Large intestine (tissue), 3 donors: Measurements from ENCODE around the gene GTF2IRD1. TPM values are rescaled to one million over a fixed set of nuclear protein-coding genes. Genes with fewer than 3 reads are reported as not detected.

Experiments used
- DNase-seq, 2 donors: peaks; one replicate each; pipeline versions ENCODE4 v3.0.0 to v3.0.0-alpha.2; 2013
- H3K27ac ChIP-seq: one replicate; pipeline ENCODE4 v1.5.1; 2013; ENCODE audit warnings: low read length
- H3K27me3 ChIP-seq: 2 replicates; pipeline ENCODE4 v1.6.1; 2013; ENCODE audit warnings: low read length; ENCODE audit not compliant: control insufficient read depth, insufficient read depth
- H3K36me3 ChIP-seq: 2 replicates; pipeline ENCODE4 v1.6.1; 2013; ENCODE audit warnings: low read length; ENCODE audit not compliant: control insufficient read depth, insufficient read depth
- H3K4me1 ChIP-seq: one replicate; pipeline ENCODE4 v1.6.1; 2013; ENCODE audit warnings: low read length; ENCODE audit not compliant: control insufficient read depth, insufficient read depth
- H3K4me3 ChIP-seq: one replicate; pipeline ENCODE4 v1.5.1; 2013; ENCODE audit warnings: low read length
- H3K9me3 ChIP-seq: one replicate; pipeline ENCODE4 v1.6.1; 2013; ENCODE audit warnings: mild to moderate bottlenecking, low read depth, low read length, moderate library complexity; ENCODE audit not compliant: control insufficient read depth
- WGBS: methylation state at CpG from one replicate; pipeline ENCODE4 v1.1.5; 2013; ENCODE audit warnings: low lambda C conversion rate; ENCODE audit not compliant: insufficient coverage; 5-methylcytosine and 5-hydroxymethylcytosine counted together
- polyA plus RNA-seq: library from polyadenylated mRNA; unstranded; fragments of 120-200 nt; gene quantifications from one replicate; pipeline ENCODE4 v1.2.1, GENCODE V29; 2013

The GTF2IRD1 gene
- polyA plus RNA-seq, 1 donor = 51.2 TPM

DNA sequence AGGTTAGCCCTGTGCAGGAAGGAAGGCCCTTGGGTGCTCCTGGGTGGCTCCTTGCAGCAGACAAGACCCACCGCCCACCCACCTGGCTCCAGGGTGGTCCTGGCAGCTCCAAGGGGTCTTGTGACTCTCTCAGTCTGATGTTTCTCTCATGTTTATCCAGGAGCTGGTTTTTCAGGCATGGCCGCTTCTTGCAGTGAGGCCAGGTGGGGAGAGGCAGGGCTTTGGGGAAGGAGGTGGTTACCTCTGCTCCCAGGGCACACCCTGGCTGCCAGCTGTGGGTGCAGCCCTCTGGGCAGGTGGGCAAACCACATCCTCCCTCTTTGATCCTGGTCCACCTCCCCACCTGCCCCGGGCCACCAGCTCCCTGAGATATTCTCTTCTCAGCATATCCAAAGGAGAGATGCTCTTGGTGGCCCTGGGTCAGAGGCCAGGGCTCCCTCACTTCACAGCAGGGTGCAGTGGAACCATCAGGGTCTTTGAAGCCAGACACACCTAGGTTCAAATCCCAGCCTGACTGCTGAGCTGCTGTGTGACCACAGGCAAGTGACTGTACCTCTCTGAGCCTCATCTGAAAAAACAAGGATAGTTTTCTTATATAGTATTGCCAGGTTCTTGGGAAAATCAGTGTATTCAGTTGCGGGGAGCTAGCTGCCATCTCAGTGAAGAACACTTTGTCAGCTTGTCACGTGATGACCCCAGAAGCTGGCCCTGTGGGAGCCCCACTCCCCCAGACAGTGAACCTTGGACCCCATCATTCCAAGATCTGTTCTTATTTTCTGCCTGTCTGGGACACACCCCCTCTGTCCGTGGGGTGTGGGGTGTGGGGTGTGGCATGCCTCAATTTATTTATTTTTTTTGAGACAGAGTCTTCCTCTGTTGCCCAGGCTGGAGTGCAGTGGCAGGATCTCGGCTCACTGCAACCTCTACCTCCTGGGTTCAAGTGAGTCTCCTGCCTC is 11.5 kb downstream of the GTF2IRD1 start:
- no CpG with 5 or more reads among the region's 7 CpGs for WGBS
- H3K4me3 ChIP-seq = no peak overlapping the region
- H3K9me3 ChIP-seq = no peaks in the 10 kb centered on the region
- H3K27me3 ChIP-seq = no peaks in the 10 kb centered on the region
- DNase-seq = peak; percentile 76 to 88
- H3K27ac ChIP-seq = peak overlapping the region; percentile 70
- H3K4me1 ChIP-seq = peaks cover 48% of the 10 kb centered on the region
- H3K36me3 ChIP-seq = peaks cover 22% of the 10 kb centered on the region

DNA sequence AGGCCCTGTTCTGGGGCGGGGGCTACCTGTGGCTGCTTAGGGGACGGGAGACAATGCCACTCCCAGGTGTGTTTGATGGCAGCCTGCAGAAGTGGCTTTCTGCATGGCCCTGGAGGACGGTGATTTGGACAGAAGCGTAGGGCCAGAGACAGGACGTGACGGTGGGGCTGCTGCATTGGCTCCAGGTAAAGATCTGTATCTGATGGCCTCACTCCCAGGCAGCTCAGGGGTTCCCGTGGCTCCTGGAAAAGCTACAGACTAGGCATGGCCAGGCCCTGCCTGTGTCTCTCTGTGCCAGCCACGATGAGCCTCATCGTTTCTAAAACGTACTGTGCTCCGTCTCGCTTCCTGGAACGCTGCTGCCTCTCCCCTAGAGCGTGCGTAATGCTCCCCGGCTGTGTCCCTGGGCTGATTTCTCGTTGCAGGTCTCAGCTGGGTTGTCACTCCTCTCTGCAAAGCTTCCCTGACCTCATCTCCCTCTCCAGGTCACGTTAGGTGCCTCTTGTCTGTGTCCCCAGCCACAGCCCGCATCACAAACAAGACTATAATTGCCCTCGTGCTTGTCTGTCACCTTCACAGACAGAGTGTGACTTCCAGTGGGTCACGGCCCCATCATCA is 12.6 kb downstream of the GTF2IRD1 start:
- peak in 1 of 2 donors; percentile 53 for DNase-seq
- peaks cover 44% of the 10 kb centered on the region for H3K4me1 ChIP-seq
- no peaks in the 10 kb centered on the region for H3K9me3 ChIP-seq
- no CpG with 5 or more reads among the region's 21 CpGs for WGBS
- no peak overlapping the region for H3K4me3 ChIP-seq
- peaks cover 14% of the 10 kb centered on the region for H3K36me3 ChIP-seq
- H3K27ac ChIP-seq = peak overlapping the region; percentile 70
- no peaks in the 10 kb centered on the region for H3K27me3 ChIP-seq

GRCh38 chr7:74467876-74468275 is 14.2 kb downstream of the GTF2IRD1 start:
- no peak for DNase-seq
- Histone ChIP-seq H3K36me3 (peaks cover 20% of the 10 kb centered on the region), H3K4me1 (peaks cover 32% of the 10 kb centered on the region), H3K4me3 (no peak overlapping the region), H3K27ac (no peak overlapping the region), H3K27me3 (no peaks in the 10 kb centered on the region), H3K9me3 (no peaks in the 10 kb centered on the region)
- WGBS = 100% methylated on average over 1 of the region's 9 CpGs

- WGBS = no CpG with 5 or more reads among the region's 8 CpGs
Measured at GRCh38 chr7:74470504-74470903, 16.8 kb downstream of the GTF2IRD1 start.

DNA sequence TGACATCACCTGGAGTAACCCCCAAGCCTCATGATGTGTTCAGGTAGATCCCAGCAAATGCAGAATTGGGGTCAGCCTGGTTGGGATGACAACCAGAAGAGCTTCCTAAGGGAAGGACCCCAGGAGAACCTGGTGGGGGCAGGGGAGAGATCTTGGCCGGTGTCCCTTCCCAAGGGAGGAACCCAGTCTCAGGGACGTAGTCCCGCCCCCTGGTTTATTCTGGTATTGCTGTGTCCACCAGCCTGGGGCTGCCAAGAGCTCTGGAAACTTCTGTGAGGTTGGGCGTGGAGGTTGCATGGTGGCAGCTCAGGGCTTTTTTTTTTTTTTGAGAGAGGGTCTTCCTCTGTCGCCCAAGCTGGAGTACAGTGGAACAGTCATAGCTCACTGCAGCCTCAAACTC is 19.4 kb downstream of the GTF2IRD1 start:
- Histone ChIP-seq H3K9me3 (no peaks in the 10 kb centered on the region), H3K4me1 (peaks cover 29% of the 10 kb centered on the region), H3K4me3 (no peak overlapping the region), H3K36me3 (peaks cover 26% of the 10 kb centered on the region), H3K27ac (no peak overlapping the region), H3K27me3 (no peaks in the 10 kb centered on the region)
- no CpG with 5 or more reads among the region's 5 CpGs for WGBS
- no peak for DNase-seq

More at GRCh38 chr7:74470504-74470903, 16.8 kb downstream of the GTF2IRD1 start:
- no peaks in the 10 kb centered on the region for H3K9me3 ChIP-seq
- no peak overlapping the region for H3K4me3 ChIP-seq
- peaks cover 27% of the 10 kb centered on the region for H3K36me3 ChIP-seq
- DNase-seq = no peak
- no peaks in the 10 kb centered on the region for H3K27me3 ChIP-seq
- no peak overlapping the region for H3K27ac ChIP-seq
- peaks cover 12% of the 10 kb centered on the region for H3K4me1 ChIP-seq

DNA sequence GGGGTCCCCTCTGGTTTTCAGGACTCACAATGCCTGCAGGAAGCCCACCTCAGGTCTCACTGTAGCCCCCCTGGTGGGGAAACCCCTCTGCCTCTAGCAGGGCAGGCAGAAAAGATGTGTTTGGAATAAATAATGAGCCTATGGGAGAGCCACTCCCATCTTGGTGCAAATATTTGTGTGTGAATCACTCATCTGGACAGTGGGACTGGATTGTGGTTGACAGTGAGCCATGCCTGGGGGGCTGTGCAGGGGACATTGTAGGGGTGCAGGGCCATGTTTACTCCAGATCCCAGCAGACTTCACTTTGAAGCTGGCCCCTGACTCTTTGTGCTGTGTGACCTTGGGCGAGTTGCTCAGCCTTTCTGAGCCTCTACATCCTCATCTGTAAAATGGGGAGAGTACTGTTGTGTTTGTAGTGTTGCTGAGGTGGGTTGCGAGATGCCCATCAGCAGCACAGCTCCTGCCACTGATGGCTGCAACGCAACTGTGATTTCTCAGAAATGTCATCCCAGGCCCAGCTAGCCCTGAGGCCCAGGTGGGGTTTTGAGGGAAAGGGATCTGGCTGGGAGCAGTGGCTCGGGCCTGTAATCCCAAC is 20.7 kb downstream of the GTF2IRD1 start:
- Histone ChIP-seq H3K27ac (no peak overlapping the region), H3K4me1 (peaks cover 41% of the 10 kb centered on the region)

DNA sequence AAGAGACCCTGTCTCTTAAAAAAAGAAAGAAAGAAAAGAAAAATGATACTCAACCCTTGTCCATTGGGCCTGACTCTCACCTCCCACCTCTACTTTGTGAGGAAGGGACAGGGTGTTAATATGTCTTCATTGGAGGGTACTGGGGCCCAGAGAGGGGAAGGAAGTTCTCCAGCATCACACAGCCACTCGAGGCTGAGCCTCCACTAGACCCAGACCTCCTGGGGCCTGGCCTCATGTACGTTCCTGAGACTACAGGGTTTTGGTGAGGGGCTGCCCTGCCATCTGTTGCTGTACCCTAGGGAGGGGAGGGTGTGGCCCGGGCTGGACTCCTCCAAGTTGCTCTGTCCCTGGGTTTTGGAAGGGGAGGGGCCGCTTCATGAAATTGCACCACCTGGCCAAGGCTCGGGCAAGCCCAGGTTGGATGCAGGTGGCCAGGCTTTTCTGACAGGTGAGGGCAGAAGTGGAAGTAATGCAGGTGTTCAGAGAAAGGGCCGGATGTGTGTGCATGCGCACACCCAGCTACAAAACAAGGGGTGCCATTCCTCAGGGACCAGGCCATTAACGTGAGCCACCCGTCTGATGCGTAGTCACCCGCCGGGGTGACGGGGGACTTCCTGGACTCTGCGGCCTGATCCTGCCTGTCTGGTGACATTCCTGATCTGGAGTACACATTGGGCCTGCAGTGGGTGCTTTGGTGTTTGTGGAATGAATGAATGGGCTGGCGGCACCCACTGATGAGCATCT is 21.7 kb downstream of the GTF2IRD1 start:
- Histone ChIP-seq H3K27me3 (no peaks in the 10 kb centered on the region), H3K36me3 (peaks cover 23% of the 10 kb centered on the region), H3K4me1 (peaks cover 51% of the 10 kb centered on the region), H3K9me3 (no peaks in the 10 kb centered on the region), H3K27ac (peak overlapping the region; percentile 5), H3K4me3 (no peak overlapping the region)
- no CpG with 5 or more reads among the region's 15 CpGs for WGBS
- peak in 1 of 2 donors; percentile 52 for DNase-seq

More for the DNA sequence above, 20.7 kb downstream of the GTF2IRD1 start:
- H3K27me3 ChIP-seq = no peaks in the 10 kb centered on the region
- WGBS = no CpG with 5 or more reads among the region's 4 CpGs
- no peak overlapping the region for H3K4me3 ChIP-seq
- no peak for DNase-seq
- H3K36me3 ChIP-seq = peaks cover 26% of the 10 kb centered on the region
- H3K9me3 ChIP-seq = no peaks in the 10 kb centered on the region

DNA sequence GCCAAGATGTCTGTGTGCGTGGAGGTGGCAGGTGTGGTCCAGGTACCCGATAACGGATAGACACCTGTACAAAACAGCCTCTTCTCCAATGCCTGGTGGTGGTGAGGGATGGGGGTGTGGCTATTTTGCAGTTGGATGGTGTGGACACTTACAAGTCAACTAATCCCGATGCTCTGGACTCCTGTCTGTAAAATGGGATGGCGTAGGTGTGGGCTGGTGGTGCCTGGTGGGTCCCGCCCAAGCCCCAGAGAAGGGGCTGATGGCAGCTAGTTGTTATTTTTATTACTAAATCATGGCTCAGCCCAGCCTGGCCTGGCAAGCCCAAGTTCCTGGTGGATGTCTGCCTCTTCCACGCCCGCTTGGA is 22.3 kb downstream of the GTF2IRD1 start:
- peaks cover 56% of the 10 kb centered on the region for H3K4me1 ChIP-seq
- DNase-seq = no peak
- no peak overlapping the region for H3K4me3 ChIP-seq
- no peaks in the 10 kb centered on the region for H3K27me3 ChIP-seq
- no CpG with 5 or more reads among the region's 8 CpGs for WGBS
- H3K27ac ChIP-seq = peak overlapping the region; percentile 5
- H3K9me3 ChIP-seq = no peaks in the 10 kb centered on the region
- peaks cover 23% of the 10 kb centered on the region for H3K36me3 ChIP-seq

- no peaks in the 10 kb centered on the region for H3K9me3 ChIP-seq
- no peak overlapping the region for H3K4me3 ChIP-seq
- no peaks in the 10 kb centered on the region for H3K27me3 ChIP-seq
- peak in 1 of 2 donors; percentile 47 for DNase-seq
- WGBS = no CpG with 5 or more reads among the region's 8 CpGs
- H3K27ac ChIP-seq = peak overlapping the region; percentile 96
- peaks cover 23% of the 10 kb centered on the region for H3K36me3 ChIP-seq
- peaks cover 62% of the 10 kb centered on the region for H3K4me1 ChIP-seq
Measured at GRCh38 chr7:74476626-74477025, 22.9 kb downstream of the GTF2IRD1 start.

- H3K36me3 ChIP-seq = peaks cover 12% of the 10 kb centered on the region
- no peak for DNase-seq
- H3K4me3 ChIP-seq = no peak overlapping the region
- H3K9me3 ChIP-seq = no peaks in the 10 kb centered on the region
- WGBS = no CpG with 5 or more reads among the region's 4 CpGs
- H3K4me1 ChIP-seq = peaks cover 73% of the 10 kb centered on the region
- H3K27ac ChIP-seq = peak overlapping the region; percentile 96
- no peaks in the 10 kb centered on the region for H3K27me3 ChIP-seq
Measured at GRCh38 chr7:74478671-74479065, 25.0 kb downstream of the GTF2IRD1 start.
